ENCODE results near the gene RAB13. TPM values are rescaled to one million over a fixed set of nuclear protein-coding genes. Genes with fewer than 3 reads are reported as not detected.

Gene RAB13
- total RNA-seq, 1 donor from 2014 or later, result 1.5 TPM

DNA sequence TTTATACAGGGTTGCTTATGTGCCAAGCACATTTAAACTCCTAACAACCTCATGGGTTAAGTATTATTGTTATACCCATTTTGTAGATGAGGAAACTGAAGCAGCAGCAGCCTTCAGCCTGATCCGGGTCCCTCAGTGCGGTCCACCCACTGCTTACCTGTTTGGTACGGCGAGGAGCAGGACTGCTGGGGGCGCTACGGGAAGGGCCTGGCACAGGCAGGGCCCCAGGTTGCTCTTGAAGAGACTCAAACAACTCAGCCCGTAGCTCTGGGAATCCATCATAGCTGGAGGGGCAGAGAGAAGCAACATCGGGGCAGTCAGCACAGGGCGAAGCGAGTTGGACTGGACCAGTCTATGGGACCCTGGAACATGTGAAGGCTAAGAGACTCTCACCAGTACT lies 48.8 kb downstream of the RAB13 start:
- intact Hi-C loops (cut with micrococcal nuclease), result no loop called here

- intact Hi-C loops (cut with micrococcal nuclease), result no loop called here
Measured at GRCh38 chr1:153936011-153936802, 49.9 kb downstream of the RAB13 start.

GRCh38 chr1:153934746-153935145 lies 51.4 kb downstream of the RAB13 start:
- intact Hi-C loops (cut with micrococcal nuclease), result no loop called here

GRCh38 chr1:153933955-153934354 lies 52.2 kb downstream of the RAB13 start:
- intact Hi-C loops (cut with micrococcal nuclease), result no loop called here

GRCh38 chr1:153933430-153933829 lies 52.7 kb downstream of the RAB13 start:
- intact Hi-C loops (cut with micrococcal nuclease), result no loop called here

DNA sequence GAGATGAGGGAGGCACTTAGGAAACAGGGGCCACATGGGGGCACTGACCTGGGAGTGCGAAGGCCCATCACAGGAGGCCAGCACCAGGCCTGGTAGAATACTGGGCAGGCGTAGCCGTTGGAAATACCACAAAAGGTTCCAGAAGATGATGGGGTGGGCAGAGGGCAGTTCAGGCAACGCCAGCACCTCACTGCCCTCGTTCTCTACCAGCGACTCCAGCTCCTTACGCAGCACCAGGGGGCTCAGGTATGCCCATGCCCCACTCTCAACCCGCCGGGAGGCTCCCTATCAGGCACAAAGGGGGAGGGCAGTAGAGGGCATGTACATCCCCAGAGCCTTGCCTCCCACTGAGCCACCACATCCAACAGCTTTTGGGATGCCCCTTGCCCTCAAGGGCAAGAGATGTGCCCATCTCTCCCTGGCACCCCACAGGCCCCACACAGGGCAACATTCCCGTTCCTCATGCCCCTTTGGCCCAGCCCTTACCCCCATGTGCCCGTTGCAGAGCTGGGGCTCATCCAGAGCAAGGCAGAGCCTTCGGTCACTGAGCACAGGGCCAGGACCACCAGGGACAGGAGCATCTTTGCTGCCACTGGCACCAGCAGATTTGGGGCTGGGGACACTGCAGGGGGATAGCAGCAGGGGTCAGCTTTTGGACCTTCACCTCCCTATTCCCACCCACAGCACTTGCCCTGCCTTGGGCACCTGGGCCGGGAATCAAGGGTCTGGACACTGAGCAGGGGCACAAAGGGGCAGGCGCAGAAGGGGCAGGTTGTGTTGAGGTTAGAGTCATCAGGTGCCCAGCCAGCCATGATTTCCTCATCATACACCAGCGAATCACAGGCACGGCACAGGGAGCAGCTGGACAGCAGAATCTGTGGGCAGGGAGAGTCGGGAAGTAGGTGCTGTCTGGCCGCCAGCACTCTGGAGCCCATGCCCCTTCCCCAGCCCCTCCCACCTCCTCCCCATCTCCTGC lies 53.7 kb downstream of the RAB13 start:
- intact Hi-C loops (cut with micrococcal nuclease), result no loop called here

Other genes with a start within 250 kb of the RAB13 start
- gene SLC27A3, start 210.9 kb downstream of the RAB13 start, total RNA-seq, result 22.4 and 24.0 TPM in 2 replicates
- gene GATAD2B, start 63.4 kb downstream of the RAB13 start, total RNA-seq, result 65.7 and 67.1 TPM in 2 replicates
- gene DENND4B, start 39.6 kb downstream of the RAB13 start, total RNA-seq, result 160 and 167 TPM in 2 replicates
- gene CRTC2, start 27.7 kb downstream of the RAB13 start, total RNA-seq, result 82.9 and 86.6 TPM in 2 replicates
- 41.2 and 44.1 TPM in 2 replicates for gene SLC39A1, start 22.8 kb downstream of the RAB13 start, total RNA-seq
- 7.4 and 7.5 TPM in 2 replicates for gene CREB3L4, start 18.4 kb downstream of the RAB13 start, total RNA-seq
- gene JTB, start 8.7 kb downstream of the RAB13 start, total RNA-seq, result 138 and 139 TPM in 2 replicates
- gene RPS27, start 4.4 kb upstream of the RAB13 start, total RNA-seq, result 1,752 and 1,899 TPM in 2 replicates
- 0.05 and 0.09 TPM in 2 replicates for gene NUP210L, start 168.7 kb upstream of the RAB13 start, total RNA-seq
- 797 and 820 TPM in 2 replicates for gene TPM3, start 205.8 kb upstream of the RAB13 start, total RNA-seq
- 0.50 TPM in 1 of 2 replicates, not detected in the other for gene CFAP141, start 220.0 kb upstream of the RAB13 start, total RNA-seq
- gene UBAP2L, start 234.6 kb upstream of the RAB13 start, total RNA-seq, result 223 and 229 TPM in 2 replicates